SU-DHL-6 (cell line): ENCODE results near the gene RPP25L.

Experiments used
- EZH2phosphoT487 ChIP-seq: fragments of 200-600 bp; sonication (generic), shearing (Covaris generic); conservative IDR thresholded peaks from 2 replicates; pipeline ENCODE4 v1.6.1; 2018; ENCODE audit warnings: mild to moderate bottlenecking, antibody characterized with exemption, low read length, moderate library complexity, mixed read lengths
- TF ChIP-seq, protein P1 (sequence below): fragments of 200-600 bp; sonication (generic); IDR thresholded peaks from one replicate; pipeline ENCODE4 v1.5.1; 2017; ENCODE audit warnings: antibody characterized with exemption, mild to moderate bottlenecking, low read length, moderate library complexity; ENCODE audit not compliant: insufficient read depth, poor library complexity, severe bottlenecking

DNA sequence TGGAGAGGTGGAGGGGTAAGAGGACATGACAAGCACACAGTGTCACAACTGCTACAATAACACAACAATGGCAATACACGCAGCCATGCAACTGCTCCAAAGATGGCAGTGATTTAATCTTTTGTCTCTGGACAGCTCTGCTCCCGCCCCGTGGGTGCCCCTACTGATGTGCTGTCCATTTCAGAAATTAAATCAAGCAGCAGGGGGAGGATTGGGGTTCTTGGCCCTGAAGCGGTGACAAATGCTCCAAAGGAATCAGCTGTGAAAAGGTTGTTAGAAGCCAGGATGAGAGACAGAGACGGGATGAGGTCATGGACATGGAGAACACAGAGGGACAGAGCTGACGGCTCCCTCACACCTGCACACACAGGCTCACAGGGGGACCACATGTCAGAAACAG lies 44.9 kb downstream of the RPP25L start:
- TF ChIP-seq, protein P1, sequence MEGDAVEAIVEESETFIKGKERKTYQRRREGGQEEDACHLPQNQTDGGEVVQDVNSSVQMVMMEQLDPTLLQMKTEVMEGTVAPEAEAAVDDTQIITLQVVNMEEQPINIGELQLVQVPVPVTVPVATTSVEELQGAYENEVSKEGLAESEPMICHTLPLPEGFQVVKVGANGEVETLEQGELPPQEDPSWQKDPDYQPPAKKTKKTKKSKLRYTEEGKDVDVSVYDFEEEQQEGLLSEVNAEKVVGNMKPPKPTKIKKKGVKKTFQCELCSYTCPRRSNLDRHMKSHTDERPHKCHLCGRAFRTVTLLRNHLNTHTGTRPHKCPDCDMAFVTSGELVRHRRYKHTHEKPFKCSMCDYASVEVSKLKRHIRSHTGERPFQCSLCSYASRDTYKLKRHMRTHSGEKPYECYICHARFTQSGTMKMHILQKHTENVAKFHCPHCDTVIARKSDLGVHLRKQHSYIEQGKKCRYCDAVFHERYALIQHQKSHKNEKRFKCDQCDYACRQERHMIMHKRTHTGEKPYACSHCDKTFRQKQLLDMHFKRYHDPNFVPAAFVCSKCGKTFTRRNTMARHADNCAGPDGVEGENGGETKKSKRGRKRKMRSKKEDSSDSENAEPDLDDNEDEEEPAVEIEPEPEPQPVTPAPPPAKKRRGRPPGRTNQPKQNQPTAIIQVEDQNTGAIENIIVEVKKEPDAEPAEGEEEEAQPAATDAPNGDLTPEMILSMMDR, result no peak
- no peak for TF ChIP-seq EZH2phosphoT487
